HepG2 (cell line): ENCODE measurements around the gene CAMKMT.

Experiments used
- PTBP1 ChIP-seq: fragments of 200-400 bp; formaldehyde crosslinking; IDR thresholded peaks from 2 replicates; pipeline ENCODE4 v1.6.1; 2018; ENCODE audit warnings: low read length, low read depth; ENCODE audit not compliant: poor library complexity, severe bottlenecking
- REST ChIP-seq, 2 experiments: IDR thresholded peaks; 2 replicates each; pipeline ENCODE4 v1.6.1; 2011 to 2012; ENCODE audit warnings: low read length in 2 of 2, borderline replicate concordance in 1 of 2, low read depth in 1 of 2, mild to moderate bottlenecking in 1 of 2, moderate library complexity in 1 of 2
- ZNF615 ChIP-seq: sonication (generic); formaldehyde crosslinking; IDR thresholded peaks from 2 replicates; pipeline ENCODE4 v1.5.0; 2020; ENCODE audit warnings: mild to moderate bottlenecking, missing genetic modification reagents, borderline replicate concordance

GRCh38 chr2:44570271-44570670 lies 208.5 kb downstream of the CAMKMT start:
- TF ChIP-seq PTBP1 = no peak
- no peak for TF ChIP-seq ZNF615 (CRISPR knock-in tag)
- no peak for TF ChIP-seq REST (IDR thresholded peaks at IDR 0.05; ENCODE audit: borderline replicate concordance in 1 of 2, low read depth in 1 of 2, low read length in 2 of 2)
